ENCODE data around the gene GBF1. TPM values are rescaled to one million over a fixed set of nuclear protein-coding genes. Genes with fewer than 3 reads are reported as not detected.

GBF1 gene
- total RNA-seq, 1 donor from 2014 or later, result 36.7 TPM

DNA sequence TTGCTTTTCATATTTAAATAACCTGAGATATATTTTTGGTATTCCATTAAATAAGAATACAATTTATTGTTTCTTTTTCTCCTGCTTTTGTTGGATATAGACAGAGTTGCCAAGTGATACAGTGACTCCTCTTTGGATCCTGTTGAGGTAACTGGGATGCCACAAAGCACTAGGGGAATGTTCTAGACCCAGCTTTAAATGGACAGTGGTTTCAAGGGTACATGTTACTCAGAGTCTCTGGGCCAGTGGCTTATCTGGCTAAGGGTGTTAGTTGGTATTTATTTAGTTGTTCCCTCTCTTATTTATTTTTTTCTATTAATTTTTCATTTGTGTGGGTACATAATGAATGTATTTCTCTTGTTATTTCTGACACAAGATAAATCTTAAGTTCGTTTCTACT lies 9.1 kb downstream of the GBF1 start:
- TF ChIP-seq, protein P1, sequence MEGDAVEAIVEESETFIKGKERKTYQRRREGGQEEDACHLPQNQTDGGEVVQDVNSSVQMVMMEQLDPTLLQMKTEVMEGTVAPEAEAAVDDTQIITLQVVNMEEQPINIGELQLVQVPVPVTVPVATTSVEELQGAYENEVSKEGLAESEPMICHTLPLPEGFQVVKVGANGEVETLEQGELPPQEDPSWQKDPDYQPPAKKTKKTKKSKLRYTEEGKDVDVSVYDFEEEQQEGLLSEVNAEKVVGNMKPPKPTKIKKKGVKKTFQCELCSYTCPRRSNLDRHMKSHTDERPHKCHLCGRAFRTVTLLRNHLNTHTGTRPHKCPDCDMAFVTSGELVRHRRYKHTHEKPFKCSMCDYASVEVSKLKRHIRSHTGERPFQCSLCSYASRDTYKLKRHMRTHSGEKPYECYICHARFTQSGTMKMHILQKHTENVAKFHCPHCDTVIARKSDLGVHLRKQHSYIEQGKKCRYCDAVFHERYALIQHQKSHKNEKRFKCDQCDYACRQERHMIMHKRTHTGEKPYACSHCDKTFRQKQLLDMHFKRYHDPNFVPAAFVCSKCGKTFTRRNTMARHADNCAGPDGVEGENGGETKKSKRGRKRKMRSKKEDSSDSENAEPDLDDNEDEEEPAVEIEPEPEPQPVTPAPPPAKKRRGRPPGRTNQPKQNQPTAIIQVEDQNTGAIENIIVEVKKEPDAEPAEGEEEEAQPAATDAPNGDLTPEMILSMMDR (IDR thresholded peaks at IDR 0.05; ENCODE audit: insufficient read depth, low read length, poor library complexity, severe bottlenecking), result no peak
- no peaks in the 10 kb centered on the region for H3K36me3 ChIP-seq (ENCODE audit: control insufficient read depth, insufficient read depth, low read length)
- no peak for DNase-seq (ENCODE audit: low read depth)

DNA sequence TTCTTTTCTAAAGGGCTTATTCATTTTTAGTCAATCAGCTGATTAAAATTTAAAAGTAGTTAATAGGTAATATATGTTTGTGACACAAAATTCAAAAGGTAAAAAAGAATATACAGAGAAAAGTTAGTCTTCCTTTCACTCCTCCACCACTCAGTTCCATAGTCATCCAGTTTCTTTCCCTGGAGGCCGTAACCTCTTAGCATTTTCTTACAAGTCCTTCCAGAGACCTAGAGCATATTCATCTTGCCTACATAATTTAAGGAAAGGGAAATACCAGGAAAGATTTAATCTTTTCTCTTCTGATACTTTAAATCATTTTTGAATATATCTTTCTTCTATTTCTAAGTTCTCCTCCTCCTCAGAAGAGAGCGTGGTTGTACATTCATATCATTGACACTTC lies 10.1 kb downstream of the GBF1 start:
- H3K27me3 ChIP-seq (ENCODE audit: control insufficient read depth, insufficient read depth, low read length), result no peaks in the 10 kb centered on the region
- H3K36me3 ChIP-seq (ENCODE audit: control insufficient read depth, insufficient read depth, low read length), result no peaks in the 10 kb centered on the region
- no peak for DNase-seq (ENCODE audit: low read depth)
- TF ChIP-seq, protein P1 (IDR thresholded peaks at IDR 0.05; ENCODE audit: insufficient read depth, low read length, poor library complexity, severe bottlenecking), result no peak
- no peak overlapping the region for H3K4me3 ChIP-seq (ENCODE audit: low read depth, low read length)

More for the DNA sequence above, 9.1 kb downstream of the GBF1 start:
- Histone ChIP-seq H3K27me3 (ENCODE audit: control insufficient read depth, insufficient read depth, low read length) (no peaks in the 10 kb centered on the region), H3K4me3 (ENCODE audit: low read depth, low read length) (no peak overlapping the region)

DNA sequence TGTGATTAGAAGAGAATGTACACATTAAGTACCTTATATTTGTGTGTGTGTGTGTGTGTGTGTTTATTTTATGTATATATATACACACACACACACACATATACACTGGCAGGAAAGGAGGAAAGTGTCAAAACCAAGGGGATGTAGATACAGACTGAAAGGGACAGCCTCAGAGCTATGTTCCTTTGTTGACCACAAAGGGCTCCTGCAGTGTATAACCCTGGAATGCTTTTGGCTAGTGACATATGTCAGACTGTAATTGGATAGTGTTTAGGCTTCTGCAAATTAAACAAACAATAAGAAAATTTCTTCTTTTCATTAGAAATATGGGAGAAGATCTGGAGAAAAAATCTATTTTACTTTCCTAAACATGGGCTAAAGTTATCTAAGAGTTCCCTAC lies 15.9 kb downstream of the GBF1 start:
- Histone ChIP-seq H3K4me3 (ENCODE audit: low read depth, low read length) (no peak overlapping the region), H3K36me3 (ENCODE audit: control insufficient read depth, insufficient read depth, low read length) (no peaks in the 10 kb centered on the region), H3K27me3 (ENCODE audit: control insufficient read depth, insufficient read depth, low read length) (no peaks in the 10 kb centered on the region)
- no peak for DNase-seq (ENCODE audit: low read depth)
- TF ChIP-seq, protein P1 (IDR thresholded peaks at IDR 0.05; ENCODE audit: insufficient read depth, low read length, poor library complexity, severe bottlenecking), result no peak

DNA sequence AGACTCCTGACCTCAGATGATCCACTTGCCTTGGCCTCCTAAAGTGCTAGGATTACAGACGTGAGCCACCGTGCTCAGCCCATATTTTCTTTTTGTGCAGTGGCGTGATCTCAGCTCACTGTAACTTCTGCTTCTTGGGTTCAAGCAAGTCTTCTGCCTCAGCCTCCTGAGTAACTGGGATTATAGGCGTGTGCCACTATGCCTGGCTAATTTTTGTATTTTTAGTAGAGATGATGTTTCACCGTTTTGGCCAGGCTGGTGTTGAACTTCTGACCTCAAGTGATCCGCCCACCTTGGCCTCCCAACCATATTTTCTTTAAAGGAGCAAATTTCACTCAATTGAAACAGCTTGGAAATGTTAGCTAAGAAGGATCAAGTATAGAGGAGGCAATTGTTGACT lies 16.5 kb downstream of the GBF1 start:
- no peak for DNase-seq (ENCODE audit: low read depth)
- H3K4me3 ChIP-seq (ENCODE audit: low read depth, low read length), result no peak overlapping the region
- no peaks in the 10 kb centered on the region for H3K36me3 ChIP-seq (ENCODE audit: control insufficient read depth, insufficient read depth, low read length)
- TF ChIP-seq, protein P1 (IDR thresholded peaks at IDR 0.05; ENCODE audit: insufficient read depth, low read length, poor library complexity, severe bottlenecking), result no peak
- no peaks in the 10 kb centered on the region for H3K27me3 ChIP-seq (ENCODE audit: control insufficient read depth, insufficient read depth, low read length)

DNA sequence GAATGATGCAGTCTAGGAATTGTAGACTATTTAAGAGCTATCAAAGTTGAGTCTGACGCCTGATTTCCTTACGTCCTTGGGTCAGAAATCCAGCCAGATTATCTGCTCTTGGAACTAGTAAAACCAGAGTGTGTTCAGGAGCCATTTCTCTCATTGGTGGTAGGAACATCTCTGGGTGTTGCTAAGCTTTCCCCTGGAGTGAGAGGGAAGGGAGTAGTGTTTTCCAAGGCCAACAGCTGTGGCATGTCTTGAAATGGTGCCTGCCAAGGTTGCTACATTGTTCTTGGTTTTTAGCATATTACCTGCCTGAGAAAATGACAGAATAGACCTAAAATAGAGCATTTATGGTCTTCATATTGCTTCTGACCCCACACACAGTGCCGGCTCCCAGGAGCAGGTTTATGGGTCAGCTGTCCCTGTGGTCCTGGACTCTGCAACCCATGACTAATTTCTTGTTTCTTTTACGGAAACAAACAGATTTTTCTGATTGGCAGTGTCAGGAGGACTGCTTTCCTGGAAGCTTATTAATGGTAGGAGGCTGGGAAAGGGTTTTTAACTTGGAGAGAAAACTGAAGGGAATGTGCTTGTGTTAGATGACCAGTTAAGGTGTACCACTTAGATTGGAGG lies 17.5 kb downstream of the GBF1 start:
- no peak overlapping the region for H3K4me3 ChIP-seq (ENCODE audit: low read depth, low read length)
- no peaks in the 10 kb centered on the region for H3K36me3 ChIP-seq (ENCODE audit: control insufficient read depth, insufficient read depth, low read length)
- TF ChIP-seq, protein P1 (IDR thresholded peaks at IDR 0.05; ENCODE audit: insufficient read depth, low read length, poor library complexity, severe bottlenecking), result no peak
- no peaks in the 10 kb centered on the region for H3K27me3 ChIP-seq (ENCODE audit: control insufficient read depth, insufficient read depth, low read length)
- no peak for DNase-seq (ENCODE audit: low read depth)

DNA sequence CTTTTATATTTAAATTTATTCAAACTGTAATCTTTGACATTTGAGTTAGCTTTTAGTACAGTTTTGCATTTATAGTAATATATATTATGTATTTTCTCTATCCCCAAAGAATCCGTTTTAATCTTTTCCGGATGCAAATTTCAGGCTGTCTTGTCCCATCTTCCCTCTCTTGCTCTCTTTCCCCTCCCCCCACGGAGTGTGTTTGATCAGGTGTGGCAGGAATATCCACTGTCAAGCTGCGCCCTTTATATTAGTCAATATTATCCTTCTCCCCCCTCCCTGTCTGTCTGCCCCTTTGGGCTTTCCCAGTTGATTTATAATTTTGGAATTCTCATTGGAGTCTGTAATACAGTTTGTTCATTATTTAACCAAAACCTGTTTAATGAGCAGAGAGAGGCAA lies 19.0 kb downstream of the GBF1 start:
- H3K27me3 ChIP-seq (ENCODE audit: control insufficient read depth, insufficient read depth, low read length), result no peaks in the 10 kb centered on the region
- H3K36me3 ChIP-seq (ENCODE audit: control insufficient read depth, insufficient read depth, low read length), result no peaks in the 10 kb centered on the region
- DNase-seq (ENCODE audit: low read depth), result no peak
- H3K4me3 ChIP-seq (ENCODE audit: low read depth, low read length), result no peak overlapping the region
- TF ChIP-seq, protein P1 (IDR thresholded peaks at IDR 0.05; ENCODE audit: insufficient read depth, low read length, poor library complexity, severe bottlenecking), result no peak

Data from kidney epithelial cell (primary cell).